WERI-Rb-1 (cell line): ENCODE results near the gene NEK1.

Source experiments
- DNase-seq: peaks from one replicate; pipeline ENCODE4 v3.0.0-alpha.2; 2020
- H3K27ac ChIP-seq: fragments of 250-450 bp; sonication (Bioruptor Pico); 2 replicates; pipeline ENCODE4 v1.5.1; 2020; ENCODE audit warnings: mild to moderate bottlenecking, moderate library complexity
- H3K27me3 ChIP-seq: fragments of 250-450 bp; sonication (Bioruptor Pico); 2 replicates; pipeline ENCODE4 v1.5.1; 2021; ENCODE audit warnings: mild to moderate bottlenecking, low read depth, moderate library complexity; ENCODE audit not compliant: insufficient read depth, severe bottlenecking
- H3K36me3 ChIP-seq: fragments of 250-450 bp; sonication (Bioruptor Pico); 2 replicates; pipeline ENCODE4 v1.5.1; 2020; ENCODE audit warnings: mild to moderate bottlenecking, moderate library complexity
- H3K4me3 ChIP-seq: 2 replicates; pipeline ENCODE4 v1.5.1; 2011; ENCODE audit warnings: low read depth, mild to moderate bottlenecking, control low read depth, low read length
- H3K9me3 ChIP-seq: fragments of 250-450 bp; sonication (Bioruptor Pico); 2 replicates; pipeline ENCODE4 v1.5.1; 2021; ENCODE audit warnings: mild to moderate bottlenecking, moderate library complexity; ENCODE audit not compliant: severe bottlenecking
- TF ChIP-seq, protein P1 (sequence below): IDR thresholded peaks from 2 replicates; pipeline ENCODE4 v1.5.1; 2011; ENCODE audit warnings: low read depth, mild to moderate bottlenecking, control low read depth, inconsistent platforms, low read length

Gene NEK1

DNA sequence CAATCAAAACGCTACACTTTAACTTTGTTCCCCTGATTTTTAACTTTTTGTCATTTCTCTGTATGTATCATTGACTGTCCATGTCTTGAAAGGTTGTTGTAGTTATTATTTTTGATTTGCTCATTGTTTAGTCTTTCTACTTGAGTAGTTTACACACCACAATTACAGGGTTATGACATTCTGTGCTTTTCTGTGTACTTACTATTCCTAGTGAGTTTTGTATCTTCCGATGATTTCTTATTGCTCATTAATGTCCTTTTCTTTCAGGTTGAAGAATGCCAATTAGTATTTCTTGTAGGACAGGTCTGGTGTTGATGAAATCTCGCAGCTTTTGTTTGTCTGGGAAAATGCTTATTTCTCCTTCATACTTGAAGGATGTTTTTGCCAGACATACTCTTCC lies 252.4 kb downstream of the NEK1 start:
- no peaks in the 10 kb centered on the region for H3K36me3 ChIP-seq
- DNase-seq, result no peak
- H3K4me3 ChIP-seq, result no peak overlapping the region
- H3K9me3 ChIP-seq, result no peaks in the 10 kb centered on the region
- no peaks in the 10 kb centered on the region for H3K27me3 ChIP-seq
- TF ChIP-seq, protein P1, sequence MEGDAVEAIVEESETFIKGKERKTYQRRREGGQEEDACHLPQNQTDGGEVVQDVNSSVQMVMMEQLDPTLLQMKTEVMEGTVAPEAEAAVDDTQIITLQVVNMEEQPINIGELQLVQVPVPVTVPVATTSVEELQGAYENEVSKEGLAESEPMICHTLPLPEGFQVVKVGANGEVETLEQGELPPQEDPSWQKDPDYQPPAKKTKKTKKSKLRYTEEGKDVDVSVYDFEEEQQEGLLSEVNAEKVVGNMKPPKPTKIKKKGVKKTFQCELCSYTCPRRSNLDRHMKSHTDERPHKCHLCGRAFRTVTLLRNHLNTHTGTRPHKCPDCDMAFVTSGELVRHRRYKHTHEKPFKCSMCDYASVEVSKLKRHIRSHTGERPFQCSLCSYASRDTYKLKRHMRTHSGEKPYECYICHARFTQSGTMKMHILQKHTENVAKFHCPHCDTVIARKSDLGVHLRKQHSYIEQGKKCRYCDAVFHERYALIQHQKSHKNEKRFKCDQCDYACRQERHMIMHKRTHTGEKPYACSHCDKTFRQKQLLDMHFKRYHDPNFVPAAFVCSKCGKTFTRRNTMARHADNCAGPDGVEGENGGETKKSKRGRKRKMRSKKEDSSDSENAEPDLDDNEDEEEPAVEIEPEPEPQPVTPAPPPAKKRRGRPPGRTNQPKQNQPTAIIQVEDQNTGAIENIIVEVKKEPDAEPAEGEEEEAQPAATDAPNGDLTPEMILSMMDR, result no peak
- H3K27ac ChIP-seq, result no peak overlapping the region

DNA sequence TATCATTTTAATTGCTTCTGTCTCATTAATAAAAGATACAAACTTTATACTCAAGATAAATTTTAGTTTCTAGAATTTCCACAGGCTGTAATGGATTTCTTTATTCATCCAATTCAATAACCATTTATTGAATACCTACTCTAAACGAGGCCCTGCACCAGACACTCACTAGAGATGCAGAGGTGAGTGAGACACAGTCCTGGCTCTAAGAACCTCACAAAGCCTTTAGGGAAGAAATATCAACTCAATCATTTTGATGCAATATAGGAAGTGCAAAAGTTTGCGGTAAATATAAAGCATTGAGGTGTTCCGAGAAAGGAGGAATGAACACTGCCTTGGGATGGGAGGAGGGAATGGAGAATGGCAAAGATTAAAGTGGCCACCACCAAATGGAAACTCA lies 260.0 kb downstream of the NEK1 start:
- H3K27ac ChIP-seq, result no peak overlapping the region
- H3K4me3 ChIP-seq, result no peak overlapping the region
- H3K36me3 ChIP-seq, result no peaks in the 10 kb centered on the region
- H3K27me3 ChIP-seq, result no peaks in the 10 kb centered on the region
- no peaks in the 10 kb centered on the region for H3K9me3 ChIP-seq
- DNase-seq, result no peak
- TF ChIP-seq, protein P1, result no peak

DNA sequence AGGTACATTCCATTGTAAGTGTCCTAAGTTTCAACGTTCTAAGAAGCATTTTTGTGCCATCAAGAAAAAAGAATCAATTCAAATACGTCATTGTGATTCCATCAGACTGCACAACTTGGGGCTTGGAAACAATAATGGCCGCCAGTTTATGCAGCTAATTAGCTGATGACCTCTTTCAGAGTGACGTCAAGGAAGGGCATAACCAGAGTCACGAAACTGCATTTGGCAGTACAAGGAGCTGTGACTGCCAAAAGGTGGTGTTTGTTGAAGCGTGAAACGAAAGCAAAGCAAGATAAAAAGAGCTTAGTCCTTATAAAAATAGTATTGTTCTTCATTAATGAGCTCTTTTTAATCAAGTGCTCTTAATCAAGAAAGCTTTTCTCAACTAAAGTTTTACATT lies 260.5 kb downstream of the NEK1 start:
- no peak overlapping the region for H3K27ac ChIP-seq
- TF ChIP-seq, protein P1, result no peak

DNA sequence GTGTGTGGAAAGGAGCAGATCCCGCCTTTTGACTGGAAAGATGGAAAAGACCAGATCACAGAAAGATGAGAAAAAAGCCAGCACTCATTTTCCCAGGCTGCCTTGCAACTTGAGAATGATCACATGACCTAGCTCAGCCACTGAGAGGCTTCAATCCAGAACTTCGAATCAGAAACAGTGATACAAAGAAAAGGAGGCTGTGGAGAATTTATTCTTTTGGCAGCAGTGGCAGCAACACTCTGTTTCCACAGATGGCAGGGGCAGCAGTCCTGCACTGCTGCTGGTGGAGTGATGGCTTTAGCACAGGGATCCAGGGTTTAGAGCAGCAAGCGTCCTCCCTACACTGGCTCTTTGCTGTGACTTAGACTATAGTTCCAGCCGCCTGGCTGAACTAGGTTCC lies 263.8 kb downstream of the NEK1 start:
- no peaks in the 10 kb centered on the region for H3K36me3 ChIP-seq

More for the DNA sequence above, 260.5 kb downstream of the NEK1 start:
- Histone ChIP-seq H3K36me3 (no peaks in the 10 kb centered on the region), H3K4me3 (no peak overlapping the region), H3K9me3 (no peaks in the 10 kb centered on the region), H3K27me3 (no peaks in the 10 kb centered on the region)
- no peak for DNase-seq

DNA sequence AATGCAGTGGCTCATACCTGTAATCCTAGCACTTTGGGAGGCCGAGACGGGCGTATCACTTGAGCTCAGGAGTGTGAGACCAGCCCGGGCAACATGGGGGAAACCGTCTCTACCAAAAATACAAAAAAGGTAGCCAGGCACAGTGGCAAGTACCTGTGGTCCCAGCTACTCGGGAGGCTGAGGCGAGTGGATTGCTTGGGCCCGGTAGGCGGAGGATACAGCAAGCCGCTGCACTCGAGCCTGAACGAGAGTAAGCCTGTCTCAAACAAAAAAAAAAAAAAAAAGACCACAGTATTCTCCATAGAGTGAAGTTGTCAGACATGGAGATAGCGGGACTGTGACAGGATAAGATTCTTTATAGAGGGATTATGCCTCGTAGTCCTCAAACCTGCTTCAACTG lies 265.5 kb downstream of the NEK1 start:
- peak; percentile 62 for DNase-seq
- peak overlapping the region; percentile 45 for H3K27ac ChIP-seq

More for the DNA sequence above, 263.8 kb downstream of the NEK1 start:
- TF ChIP-seq, protein P1, result no peak
- Histone ChIP-seq H3K27me3 (no peaks in the 10 kb centered on the region), H3K4me3 (no peak overlapping the region), H3K27ac (peak overlapping the region; percentile 50), H3K9me3 (no peaks in the 10 kb centered on the region)
- no peak for DNase-seq

DNA sequence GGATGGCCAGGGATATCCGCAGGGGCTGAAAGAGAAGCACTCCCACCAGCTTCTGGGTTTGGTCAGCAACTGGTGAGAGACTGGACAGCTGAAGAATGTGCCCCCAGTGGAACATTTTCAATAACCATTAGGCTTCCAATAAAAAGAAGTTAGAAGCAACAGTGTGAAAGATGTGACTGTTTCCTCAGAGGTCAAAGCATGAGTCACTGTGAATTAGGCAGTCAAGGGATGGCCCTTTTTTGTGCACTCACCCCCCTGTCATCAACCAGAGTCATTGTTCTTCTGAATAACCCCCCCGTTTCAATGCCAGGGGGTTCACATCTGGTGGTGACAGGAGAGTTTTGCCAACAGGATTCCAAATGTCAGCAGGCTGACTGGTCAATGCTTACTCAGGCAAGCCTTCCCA lies 267.1 kb downstream of the NEK1 start:
- Histone ChIP-seq H3K27ac (no peak overlapping the region), H3K9me3 (no peaks in the 10 kb centered on the region), H3K4me3 (no peak overlapping the region), H3K27me3 (no peaks in the 10 kb centered on the region), H3K36me3 (no peaks in the 10 kb centered on the region)
- TF ChIP-seq, protein P1, result no peak
- DNase-seq, result no peak

More for the DNA sequence above, 265.5 kb downstream of the NEK1 start:
- Histone ChIP-seq H3K27me3 (no peaks in the 10 kb centered on the region), H3K4me3 (peak overlapping the region; percentile 25), H3K9me3 (no peaks in the 10 kb centered on the region), H3K36me3 (no peaks in the 10 kb centered on the region)
- TF ChIP-seq, protein P1, result no peak
